Suppressor macrophage (primary cell): Measurements from ENCODE around the gene AKR1D1.
"Not testable (repeated sequence)": the region's sequence is repeated elsewhere in the genome, so short reads cannot be mapped to it uniquely, and the experiment has no call there.

Experiments
- DNase-seq, 4 experiments: peaks; one replicate each; pipeline ENCODE4 v3.0.0-alpha.2; 2020 to 2022
- total RNA-seq, 17 experiments: gene quantifications; one replicate each; lab custom pipeline; 2026; ENCODE audit warnings: mixed read lengths in 6 of 17, inconsistent platforms in 3 of 17; lab: John Stamatoyannopoulos, UW

Gene AKR1D1
- 0 to 2.0 (median 0.05) reads per million in 17 experiments for total RNA-seq

DNA sequence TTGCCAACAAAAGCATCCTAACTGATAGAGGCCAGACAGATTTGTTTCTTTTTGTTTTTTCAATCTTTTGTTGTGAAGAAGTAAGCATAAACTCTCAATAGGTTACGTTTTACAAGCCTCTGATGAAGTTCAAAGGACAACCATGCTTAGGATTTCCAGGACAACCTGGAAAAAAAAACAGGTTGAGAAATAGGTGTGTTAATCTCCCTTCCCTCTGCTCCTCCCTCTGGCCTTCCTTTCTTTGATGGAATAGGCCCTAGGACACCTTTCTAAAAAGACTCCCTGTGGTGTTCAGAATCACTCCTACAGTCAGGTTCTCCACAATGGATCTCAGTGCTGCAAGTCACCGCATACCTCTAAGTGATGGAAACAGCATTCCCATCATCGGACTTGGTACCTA, at the start of gene AKR1D1:
Gene AKR1D1, plus strand, starts transcription at position 264 of the 400 bp plus-strand sequence. Its CDS starts 60 bp downstream, at position 324.
- DNase-seq: no peak

- DNase-seq: no peak
These were observed 49.2 kb upstream of the AKR1D1 start for GRCh38 chr7:138027100-138027499.

DNA sequence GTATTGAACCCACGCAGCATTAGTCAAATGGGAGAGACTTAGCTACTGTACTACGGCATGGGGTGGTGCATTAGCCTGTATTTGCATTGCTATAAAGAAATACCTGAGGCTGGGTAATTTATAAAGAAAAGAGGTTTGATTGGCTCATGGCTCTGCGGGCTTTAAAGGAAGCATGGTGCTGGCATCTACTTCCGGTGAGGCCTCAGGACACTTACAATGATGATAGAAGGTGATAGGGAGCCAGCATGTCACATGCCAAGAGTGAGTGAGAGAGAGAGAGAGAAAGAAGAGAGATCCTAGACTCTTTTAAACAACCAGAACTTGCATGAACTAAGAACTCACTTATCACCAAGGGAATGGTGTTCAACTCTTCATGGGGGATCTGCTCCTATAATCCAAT, 47.1 kb upstream of the AKR1D1 start:
- DNase-seq: no peak

DNA sequence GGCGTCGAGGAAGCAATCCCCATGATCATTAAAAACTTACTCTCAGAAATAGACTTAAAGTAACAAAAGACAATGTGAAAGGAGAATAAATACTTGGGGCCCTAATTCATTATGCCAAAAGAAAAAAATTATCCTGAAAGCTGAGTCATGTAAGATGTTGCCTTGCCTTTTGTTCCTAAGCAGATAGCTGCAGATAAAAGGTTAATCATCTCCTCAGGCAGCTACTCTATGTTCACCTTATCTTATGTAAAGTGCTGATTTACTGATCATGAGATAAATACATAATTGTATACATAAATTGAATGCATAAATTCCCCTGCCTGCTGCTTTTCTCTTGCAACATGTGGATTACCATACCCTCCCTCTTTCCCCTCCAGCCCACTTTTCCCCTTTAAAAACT, 46.3 kb upstream of the AKR1D1 start:
- peak in 2 of 4 experiments; percentile 19 to 22 for DNase-seq

GRCh38 chr7:138030679-138031351, 45.4 kb upstream of the AKR1D1 start:
- peak; percentile 69 to 86 (median 78) for DNase-seq

DNA sequence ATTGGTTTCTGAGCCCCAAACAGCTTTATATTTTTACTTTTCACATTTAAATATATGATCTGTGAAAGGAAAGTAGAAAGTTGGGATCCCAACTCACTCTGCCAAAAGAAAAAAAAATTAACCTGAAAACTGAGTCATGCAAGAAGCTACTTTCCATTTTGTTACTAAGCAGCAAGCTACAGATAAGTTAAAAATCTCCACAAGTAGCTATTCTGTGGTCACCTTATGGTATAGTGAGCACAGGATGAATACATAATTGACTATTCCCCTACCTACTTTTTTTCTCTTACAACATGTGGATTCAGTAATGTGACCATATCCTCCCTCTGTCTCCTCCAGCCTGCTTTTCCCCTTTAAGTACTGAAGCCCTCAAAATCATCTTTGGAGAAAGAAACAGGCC, 44.1 kb upstream of the AKR1D1 start:
- DNase-seq: no peak

GRCh38 chr7:138032770-138033169, 43.5 kb upstream of the AKR1D1 start:
- DNase-seq: no peak

GRCh38 chr7:138033241-138033640, 43.0 kb upstream of the AKR1D1 start:
- no peak for DNase-seq

DNA sequence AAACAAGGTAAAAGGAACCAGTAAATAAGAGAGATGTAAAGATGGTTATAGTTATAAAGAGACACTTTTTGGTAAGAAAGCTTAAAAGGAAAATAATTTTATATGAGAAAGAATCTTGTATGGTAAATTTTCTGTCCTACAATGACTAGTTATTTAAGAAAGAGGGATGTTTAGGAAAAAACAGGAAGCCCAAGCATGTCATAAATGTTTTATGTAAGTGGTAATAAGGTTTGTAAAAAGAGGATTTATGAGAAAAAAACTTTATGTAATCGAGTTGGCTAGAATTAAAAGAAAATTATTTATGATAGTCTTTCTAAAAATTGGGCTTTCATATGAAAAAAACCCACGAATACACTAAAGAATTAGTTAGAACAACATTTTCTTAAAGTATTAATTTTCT, 40.1 kb upstream of the AKR1D1 start:
- DNase-seq: no peak

- DNase-seq: not testable (repeated sequence)
These were observed 36.2 kb upstream of the AKR1D1 start for GRCh38 chr7:138040063-138040462.

GRCh38 chr7:138044897-138045296, 31.4 kb upstream of the AKR1D1 start:
- DNase-seq: no peak

GRCh38 chr7:138047907-138048306, 28.4 kb upstream of the AKR1D1 start:
- no peak for DNase-seq

- no peak for DNase-seq
These were observed 26.6 kb upstream of the AKR1D1 start for GRCh38 chr7:138049505-138050116.

DNA sequence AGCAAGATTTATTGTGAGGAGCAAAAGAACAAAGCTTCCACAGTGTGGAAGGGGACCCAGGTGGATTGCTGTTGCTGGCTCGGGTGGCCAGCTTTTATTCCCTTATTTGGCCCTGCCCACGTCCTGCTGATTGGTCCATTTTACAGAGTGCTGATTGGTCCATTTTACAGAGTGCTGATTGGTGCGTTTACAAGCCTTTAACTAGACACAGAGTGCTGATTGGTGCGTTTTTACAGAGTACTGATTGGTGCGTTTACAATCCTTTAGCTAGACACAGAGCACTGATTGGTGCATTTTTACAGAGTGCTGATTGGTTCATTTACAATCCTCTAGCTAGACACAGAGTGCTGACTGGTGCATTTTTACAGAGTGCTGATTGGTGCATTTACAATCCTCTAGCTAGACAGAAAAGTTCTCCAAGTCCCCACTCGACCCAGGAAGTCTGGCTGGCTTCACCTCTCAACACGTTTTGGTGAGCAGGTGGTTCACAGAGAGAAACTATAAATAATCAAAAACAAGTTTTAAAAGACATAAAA, 24.5 kb upstream of the AKR1D1 start:
- not testable (repeated sequence) for DNase-seq

DNA sequence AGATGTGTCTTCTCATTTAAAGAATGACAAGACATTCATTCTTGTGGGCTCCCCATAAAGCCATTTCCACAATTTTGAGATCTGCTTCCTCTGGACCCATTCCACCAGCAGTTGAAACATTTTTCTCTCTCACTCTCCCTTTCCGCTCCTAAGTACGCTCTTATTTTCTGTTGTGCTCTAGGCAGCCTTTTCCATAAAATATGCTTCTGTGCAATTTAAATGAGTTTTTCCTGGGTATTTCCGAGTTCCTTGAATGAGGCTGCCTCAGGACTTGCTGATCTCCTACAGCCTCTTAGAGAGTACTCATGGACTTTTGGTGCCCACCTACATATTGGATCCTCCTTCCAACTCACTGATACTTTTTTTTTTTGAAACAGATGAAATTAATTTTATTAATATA, 23.6 kb upstream of the AKR1D1 start:
- no peak for DNase-seq

DNA sequence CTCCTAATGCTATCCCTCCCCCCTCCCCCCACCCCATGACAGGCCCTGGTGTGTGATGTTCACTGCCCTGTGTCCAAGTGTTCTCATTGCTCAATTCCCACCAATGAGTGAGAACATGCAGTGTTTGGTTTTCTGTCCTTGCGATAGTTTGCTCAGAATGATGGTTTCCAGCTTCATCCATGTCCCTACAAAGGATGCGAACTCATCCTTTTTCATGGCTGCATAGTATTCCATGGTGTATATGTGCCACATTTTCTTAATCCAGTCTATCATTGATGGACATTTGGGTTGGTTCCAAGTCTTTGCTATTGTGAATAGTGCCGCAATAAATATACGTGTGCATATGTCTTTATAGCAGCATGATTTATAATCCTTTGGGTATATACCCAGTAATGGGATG, 20.6 kb upstream of the AKR1D1 start:
- DNase-seq: not testable (repeated sequence)

GRCh38 chr7:138063400-138063799, 12.9 kb upstream of the AKR1D1 start:
- DNase-seq: no peak

GRCh38 chr7:138064856-138065357, 11.4 kb upstream of the AKR1D1 start:
- DNase-seq: no peak

- no peak for DNase-seq
These were observed 10.4 kb upstream of the AKR1D1 start for GRCh38 chr7:138065827-138066226.

- DNase-seq: no peak
These were observed 9.3 kb upstream of the AKR1D1 start for GRCh38 chr7:138066954-138067394.

DNA sequence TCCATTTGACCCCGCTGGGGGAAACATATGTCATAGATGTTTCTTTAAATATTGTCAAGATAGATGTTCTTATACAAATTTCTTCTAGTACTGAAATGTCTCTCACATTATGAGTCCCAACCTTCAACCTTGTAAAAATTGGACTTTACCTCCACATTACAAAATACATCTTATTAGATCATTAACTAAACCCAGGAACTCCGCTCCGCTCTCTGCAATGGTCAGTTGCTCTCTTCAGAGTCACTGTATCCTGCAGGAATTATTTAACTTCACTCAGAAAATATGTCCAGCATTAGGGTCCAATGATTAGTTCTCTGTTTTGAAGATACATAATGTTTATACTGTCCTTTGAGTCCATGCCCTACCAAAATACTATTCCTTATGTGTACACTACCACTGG, 8.5 kb upstream of the AKR1D1 start:
- DNase-seq: no peak

GRCh38 chr7:138070908-138071307, 5.4 kb upstream of the AKR1D1 start:
- DNase-seq: no peak

- no peak for DNase-seq
These were observed 3.5 kb upstream of the AKR1D1 start for GRCh38 chr7:138072726-138073125.

DNA sequence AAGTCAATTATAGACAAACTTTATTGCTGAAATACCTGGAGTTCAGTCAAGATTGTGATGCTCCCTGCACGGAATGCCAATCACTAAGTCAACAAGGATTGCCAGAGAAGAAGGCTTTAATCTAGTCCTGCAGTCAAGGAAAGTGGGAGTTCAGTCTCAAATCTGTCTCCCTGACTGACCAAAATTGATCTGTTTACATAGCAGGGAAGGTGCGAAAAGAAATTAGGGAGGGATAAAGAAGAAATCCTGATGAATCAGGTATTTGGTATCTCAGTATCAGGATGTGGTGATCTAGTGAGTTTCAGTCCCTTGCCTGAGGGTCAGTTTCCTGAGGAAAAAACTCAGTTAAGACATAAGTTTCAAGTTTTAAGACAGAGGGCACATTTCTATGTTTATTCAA, 2.1 kb upstream of the AKR1D1 start:
- DNase-seq: no peak
